ENCODE measurements around the gene MAP3K14.
"Not testable (repeated sequence)": the region's sequence is repeated elsewhere in the genome, so short reads cannot be mapped to it uniquely, and the experiment has no call there.

The MAP3K14 gene

GRCh38 chr17:45314741-45315647, 1.8 kb downstream of the MAP3K14 start:
- peak; percentile 34 for DNase-seq

GRCh38 chr17:45313996-45314740, 2.7 kb downstream of the MAP3K14 start:
- no peak for DNase-seq

DNA sequence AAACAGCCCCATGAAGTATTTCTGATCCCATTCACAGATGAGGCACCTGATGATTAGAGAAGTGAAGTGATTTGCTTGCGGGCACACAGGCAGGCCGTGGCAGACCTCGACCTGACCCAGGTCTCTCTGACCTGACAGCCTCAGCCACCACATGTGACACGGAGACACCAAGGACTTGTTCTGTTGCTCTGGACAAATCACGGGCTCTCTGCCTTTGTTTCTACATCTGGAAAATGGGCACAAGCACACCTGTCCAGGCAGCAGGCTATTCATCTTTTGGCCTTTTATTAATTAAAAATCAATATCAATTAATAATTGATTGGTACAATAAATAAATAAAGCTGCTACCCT, 3.4 kb downstream of the MAP3K14 start:
- DNase-seq, result no peak

- no peak for DNase-seq
Measured at GRCh38 chr17:45312477-45313420, 4.1 kb downstream of the MAP3K14 start.

GRCh38 chr17:45311760-45312476, 4.9 kb downstream of the MAP3K14 start:
- DNase-seq, result peak; percentile 61

- no peak for DNase-seq
Measured at GRCh38 chr17:45311401-45311759, 5.4 kb downstream of the MAP3K14 start.

DNA sequence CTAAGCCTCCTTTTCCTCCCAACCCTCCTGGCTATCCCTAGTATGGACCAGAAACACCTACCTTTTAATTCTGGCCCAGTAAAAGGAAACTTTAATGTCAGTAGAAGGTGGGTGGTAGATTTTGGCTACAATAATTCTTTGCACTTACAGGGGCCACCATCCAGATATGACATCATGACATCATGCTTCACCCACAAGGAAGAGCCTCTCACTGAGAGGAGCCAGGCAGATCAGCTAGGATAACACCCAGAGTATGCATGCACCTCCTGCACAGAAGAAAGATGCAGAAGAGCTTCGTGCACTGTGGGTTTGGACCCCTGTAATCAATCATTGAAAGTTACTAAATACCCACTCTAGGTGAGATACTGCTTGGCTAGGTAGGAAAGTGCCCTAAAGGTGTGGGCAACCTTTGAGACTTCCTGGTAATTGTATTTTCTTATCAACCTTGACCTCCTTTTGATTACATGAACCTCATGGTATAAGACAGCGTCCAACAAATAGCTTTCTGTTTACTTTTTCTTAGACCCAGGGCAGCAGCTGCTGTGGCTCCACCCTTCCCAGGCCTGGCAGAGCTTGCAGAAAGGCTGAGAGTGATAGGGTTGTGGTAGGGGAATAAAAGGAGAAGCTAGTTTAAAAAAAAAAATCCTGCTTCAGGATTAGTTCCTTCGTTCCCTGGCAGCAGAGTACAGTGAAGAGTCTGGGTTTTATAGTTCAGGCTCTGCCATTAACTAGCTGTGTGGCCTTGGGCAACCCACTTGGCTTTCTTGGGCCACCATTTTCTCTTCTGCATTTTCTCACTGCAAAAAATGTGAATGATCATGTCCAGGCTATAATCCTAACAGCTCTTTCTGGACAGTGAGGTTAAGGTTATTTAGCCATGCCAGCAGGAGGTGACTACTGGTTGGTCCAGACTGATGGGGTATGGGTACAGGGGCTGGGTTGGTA, 6.2 kb downstream of the MAP3K14 start:
- DNase-seq, result no peak

DNA sequence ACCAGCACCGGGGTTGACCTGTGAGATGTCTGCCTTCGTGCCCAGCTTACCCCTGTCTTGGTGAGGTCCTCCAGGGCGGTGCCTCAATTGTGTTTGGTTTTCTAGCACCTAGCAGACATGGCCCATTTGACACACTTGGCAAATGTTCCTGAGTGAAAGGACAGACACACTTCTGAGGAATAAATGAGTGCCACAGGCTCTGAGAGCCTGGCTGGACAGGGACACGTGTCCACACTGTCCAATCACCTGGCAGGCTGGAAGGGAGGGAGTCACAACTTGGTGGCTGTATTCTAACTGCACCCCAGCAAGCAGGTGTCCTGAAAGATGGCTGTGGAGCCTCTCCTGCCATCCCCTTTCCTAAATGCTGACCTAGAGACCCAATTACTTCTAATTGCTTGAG, 7.4 kb downstream of the MAP3K14 start:
- DNase-seq, result no peak

- DNase-seq, result no peak
Measured at GRCh38 chr17:45308840-45309239, 8.0 kb downstream of the MAP3K14 start.

DNA sequence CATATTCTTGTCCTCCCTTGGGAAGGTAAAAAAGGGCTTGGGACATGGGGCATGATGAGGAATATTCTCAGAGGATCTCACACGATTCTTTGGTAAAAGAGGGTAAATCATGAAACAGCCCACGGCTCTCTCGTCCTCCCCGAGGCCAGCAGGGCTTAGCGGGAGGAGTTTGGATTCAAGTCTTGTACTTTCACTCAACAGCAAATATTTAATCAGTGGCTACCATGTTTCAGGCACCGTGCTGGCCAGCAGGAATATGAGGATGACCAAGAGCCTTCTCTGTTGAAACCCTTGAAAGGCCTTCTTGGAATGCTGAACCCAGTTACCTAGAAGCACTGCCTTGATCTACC, 8.8 kb downstream of the MAP3K14 start:
- DNase-seq, result no peak

GRCh38 chr17:45307290-45308015, 9.4 kb downstream of the MAP3K14 start:
- peak; percentile 15 for DNase-seq

- DNase-seq, result no peak
Measured at GRCh38 chr17:45306623-45307022, 10.2 kb downstream of the MAP3K14 start.

GRCh38 chr17:45306094-45306493, 10.7 kb downstream of the MAP3K14 start:
- DNase-seq, result no peak

- no peak for DNase-seq
Measured at GRCh38 chr17:45305530-45306087, 11.2 kb downstream of the MAP3K14 start.

- DNase-seq, result peak; percentile 32
Measured at GRCh38 chr17:45302649-45303173, 14.1 kb downstream of the MAP3K14 start.

DNA sequence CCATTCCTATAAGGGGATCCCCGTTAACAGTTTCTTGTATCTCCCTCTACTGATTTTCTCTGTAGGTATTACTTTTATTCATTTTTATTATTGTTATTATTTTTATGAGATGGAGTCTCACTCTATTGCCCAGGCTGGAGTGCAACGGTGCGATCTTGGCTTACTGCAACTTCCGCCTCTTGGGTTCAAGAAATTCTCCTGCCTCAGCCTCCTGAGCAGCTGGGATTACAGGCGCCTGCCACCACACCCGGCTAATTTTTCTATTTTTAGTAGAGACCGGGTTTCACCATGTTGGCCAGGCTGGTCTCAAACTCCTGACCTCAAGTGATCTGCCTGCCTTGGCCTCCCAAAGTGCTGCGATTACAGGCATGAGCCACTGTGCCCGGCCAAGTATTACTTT, 14.6 kb downstream of the MAP3K14 start:
- DNase-seq, result not testable (repeated sequence)

DNA sequence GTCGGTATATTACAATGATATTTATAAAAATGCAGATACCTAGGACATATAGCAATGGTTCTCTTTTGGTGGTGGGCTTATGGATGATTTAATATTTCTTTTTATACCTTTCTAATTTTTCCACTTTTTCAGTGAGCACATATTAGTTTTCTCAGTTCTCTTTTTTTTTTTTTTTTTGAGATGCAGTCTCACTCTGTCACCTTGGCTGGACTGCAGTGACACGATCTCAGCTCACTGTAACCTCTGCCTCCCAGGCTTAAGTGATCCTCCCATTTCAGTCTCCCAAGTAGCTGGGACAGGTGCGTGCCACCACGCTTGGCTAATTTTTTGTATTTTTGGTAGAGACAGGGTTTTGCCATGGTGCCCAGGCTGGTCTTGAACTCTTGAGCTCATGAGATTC, 15.1 kb downstream of the MAP3K14 start:
- no peak for DNase-seq

DNA sequence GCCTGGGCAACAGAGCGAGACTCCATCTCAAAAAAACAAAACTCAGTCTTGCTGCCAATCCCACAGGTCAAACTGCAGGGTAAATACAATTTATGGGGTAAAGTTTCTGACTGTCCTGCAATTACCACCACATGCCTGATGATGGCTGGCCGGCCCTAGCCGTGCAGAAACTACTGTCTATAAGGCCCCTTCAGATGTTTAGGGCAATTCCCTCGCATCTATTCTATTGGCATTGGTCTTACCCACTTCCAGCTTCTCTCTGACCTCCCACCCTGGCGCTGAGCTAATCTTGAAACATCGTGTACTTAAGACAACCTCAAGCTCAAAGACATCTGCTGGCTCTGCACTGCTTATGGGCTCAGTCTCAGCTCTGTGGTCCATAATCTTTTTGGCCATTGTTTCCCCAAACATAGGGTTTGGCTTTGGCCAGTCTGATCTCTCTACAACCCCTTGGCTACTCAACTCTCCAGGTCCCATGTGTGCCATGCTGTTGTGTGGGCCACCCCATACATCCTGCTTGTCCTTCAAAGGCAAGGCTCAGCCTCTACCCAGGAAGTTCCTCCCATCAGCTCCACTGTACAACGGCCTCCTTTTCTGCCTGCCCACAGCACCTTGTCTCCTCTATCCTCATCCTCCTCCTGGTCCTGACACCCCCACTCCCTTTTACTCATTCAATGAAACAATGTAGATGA, 16.6 kb downstream of the MAP3K14 start:
- no peak for DNase-seq

DNA sequence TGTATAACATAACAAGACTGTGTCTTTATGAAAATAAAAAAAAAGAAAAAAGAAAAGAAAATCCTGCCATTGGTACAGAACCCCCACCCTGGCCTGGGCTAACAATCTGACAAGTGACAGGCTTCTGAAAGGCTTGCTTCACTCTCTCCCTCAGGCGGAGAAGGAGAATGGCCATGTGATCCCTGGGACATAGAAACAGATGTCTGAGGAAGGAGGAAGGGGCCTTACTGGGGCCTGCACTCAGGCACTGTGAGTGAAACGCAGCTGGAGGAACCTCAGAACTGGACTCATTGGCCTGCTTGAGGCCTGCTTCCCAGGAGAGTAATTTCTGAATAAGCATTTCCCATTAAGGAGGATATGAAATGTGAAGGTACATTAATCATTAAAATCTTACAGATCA, 17.5 kb downstream of the MAP3K14 start:
- DNase-seq, result no peak

Measured in CD4-positive, alpha-beta T cell treated with Interferon gamma for 1 hour (primary cell).